Type B pancreatic cell (in vitro differentiated cells): ENCODE data around the gene SMCO4. TPM values are rescaled to one million over a fixed set of nuclear protein-coding genes. Genes with fewer than 3 reads are reported as not detected.

Source experiments
- DNase-seq: peaks from one replicate; pipeline ENCODE4 v3.0.0; 2021; ENCODE audit warnings: mixed read lengths; ENCODE audit not compliant: unreplicated experiment; ENCODE audit errors: extremely low spot score
- H3K27ac Mint-ChIP-seq: 2 replicates; pipeline ENCODE4 v1.8.0; 2021; ENCODE audit warnings: mild to moderate bottlenecking, mixed read lengths
- H3K27me3 Mint-ChIP-seq: 2 replicates; pipeline ENCODE4 v1.8.0; 2021; ENCODE audit warnings: mixed read lengths
- H3K36me3 Mint-ChIP-seq: 2 replicates; pipeline ENCODE4 v1.8.0; 2021; ENCODE audit warnings: mixed read lengths
- H3K4me1 Mint-ChIP-seq: one replicate; pipeline ENCODE4 v1.8.0; 2021; ENCODE audit warnings: mixed read lengths; ENCODE audit not compliant: unreplicated experiment
- H3K4me3 Mint-ChIP-seq: 2 replicates; pipeline ENCODE4 v1.8.0; 2021; ENCODE audit warnings: mild to moderate bottlenecking, mixed read lengths
- H3K9me3 Mint-ChIP-seq: 2 replicates; pipeline ENCODE4 v1.8.0; 2021; ENCODE audit warnings: mixed read lengths
- total RNA-seq: library from RNA; stranded (reverse); gene quantifications from 2 replicates; pipeline ENCODE4 v1.2.1, GENCODE V29; 2021; ENCODE audit warnings: low replicate concordance
- TF ChIP-seq, protein P1 (sequence below): fragments of 200-600 bp; sonication (generic); conservative IDR thresholded peaks from 2 replicates; pipeline ENCODE4 v1.5.0; 2021; ENCODE audit warnings: antibody characterized with exemption, mild to moderate bottlenecking

SMCO4 gene
- total RNA-seq, 1 donor from 2014 or later = 18.2 TPM

DNA sequence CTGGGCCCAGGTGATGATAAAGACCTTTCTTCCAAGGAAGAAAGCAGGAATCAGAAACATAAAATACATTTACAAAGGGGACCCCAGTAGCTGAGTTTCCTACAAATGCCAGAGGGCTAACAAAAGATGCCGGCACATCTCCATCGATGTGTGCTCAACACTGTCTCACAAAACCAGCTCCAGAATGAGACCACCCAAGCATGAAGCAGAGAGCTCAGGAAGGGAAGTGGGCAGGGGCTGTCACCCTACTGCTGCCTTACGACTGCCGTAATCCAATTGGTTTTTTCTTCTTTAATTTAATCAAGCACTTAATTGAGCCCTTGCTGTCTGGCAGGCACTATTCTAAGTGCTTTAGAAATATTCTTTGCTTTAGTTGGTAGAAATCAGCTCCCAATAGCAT, 26.1 kb downstream of the SMCO4 start:
- H3K9me3 Mint-ChIP-seq = no peaks in the 10 kb centered on the region
- H3K27me3 Mint-ChIP-seq = peaks cover 3% of the 10 kb centered on the region
- TF ChIP-seq, protein P1, sequence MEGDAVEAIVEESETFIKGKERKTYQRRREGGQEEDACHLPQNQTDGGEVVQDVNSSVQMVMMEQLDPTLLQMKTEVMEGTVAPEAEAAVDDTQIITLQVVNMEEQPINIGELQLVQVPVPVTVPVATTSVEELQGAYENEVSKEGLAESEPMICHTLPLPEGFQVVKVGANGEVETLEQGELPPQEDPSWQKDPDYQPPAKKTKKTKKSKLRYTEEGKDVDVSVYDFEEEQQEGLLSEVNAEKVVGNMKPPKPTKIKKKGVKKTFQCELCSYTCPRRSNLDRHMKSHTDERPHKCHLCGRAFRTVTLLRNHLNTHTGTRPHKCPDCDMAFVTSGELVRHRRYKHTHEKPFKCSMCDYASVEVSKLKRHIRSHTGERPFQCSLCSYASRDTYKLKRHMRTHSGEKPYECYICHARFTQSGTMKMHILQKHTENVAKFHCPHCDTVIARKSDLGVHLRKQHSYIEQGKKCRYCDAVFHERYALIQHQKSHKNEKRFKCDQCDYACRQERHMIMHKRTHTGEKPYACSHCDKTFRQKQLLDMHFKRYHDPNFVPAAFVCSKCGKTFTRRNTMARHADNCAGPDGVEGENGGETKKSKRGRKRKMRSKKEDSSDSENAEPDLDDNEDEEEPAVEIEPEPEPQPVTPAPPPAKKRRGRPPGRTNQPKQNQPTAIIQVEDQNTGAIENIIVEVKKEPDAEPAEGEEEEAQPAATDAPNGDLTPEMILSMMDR = no peak
- H3K36me3 Mint-ChIP-seq = no peaks in the 10 kb centered on the region
- no peak for DNase-seq
- H3K4me3 Mint-ChIP-seq = no peak overlapping the region
- peaks cover 13% of the 10 kb centered on the region for H3K4me1 Mint-ChIP-seq
- no peak overlapping the region for H3K27ac Mint-ChIP-seq

DNA sequence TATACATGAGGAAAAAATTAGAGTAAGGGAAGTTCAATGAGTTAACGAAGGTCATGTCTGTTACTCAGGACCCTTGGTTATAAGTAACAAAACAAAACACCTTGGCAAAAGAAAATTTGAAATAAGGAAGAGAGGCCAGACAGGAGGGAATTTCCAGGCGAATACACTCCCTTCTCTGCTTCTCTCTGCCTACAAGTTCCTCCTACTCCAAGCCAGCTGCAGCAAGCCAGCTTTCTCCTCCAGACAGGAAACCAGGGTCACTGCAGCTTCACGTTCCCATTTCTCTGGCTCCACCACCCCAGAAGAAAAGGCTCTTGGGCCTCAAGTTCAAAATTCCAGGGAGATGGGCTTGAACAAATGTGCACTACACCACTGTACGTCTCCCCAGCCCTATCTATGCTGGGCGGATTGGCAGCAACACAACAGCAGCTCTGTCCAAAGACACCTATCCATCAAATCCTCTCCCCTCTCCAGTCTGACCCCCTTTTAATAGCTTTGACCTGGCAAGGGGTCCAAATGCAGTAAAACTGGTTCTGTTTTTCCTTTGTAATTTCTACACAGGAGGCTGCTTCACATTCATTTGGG, 27.7 kb downstream of the SMCO4 start:
- TF ChIP-seq, protein P1 = no peak
- no peak for DNase-seq
- Mint-ChIP-seq H3K36me3 (no peaks in the 10 kb centered on the region), H3K4me3 (no peak overlapping the region), H3K9me3 (no peaks in the 10 kb centered on the region), H3K4me1 (peaks cover 13% of the 10 kb centered on the region), H3K27ac (no peak overlapping the region), H3K27me3 (peaks cover 3% of the 10 kb centered on the region)

DNA sequence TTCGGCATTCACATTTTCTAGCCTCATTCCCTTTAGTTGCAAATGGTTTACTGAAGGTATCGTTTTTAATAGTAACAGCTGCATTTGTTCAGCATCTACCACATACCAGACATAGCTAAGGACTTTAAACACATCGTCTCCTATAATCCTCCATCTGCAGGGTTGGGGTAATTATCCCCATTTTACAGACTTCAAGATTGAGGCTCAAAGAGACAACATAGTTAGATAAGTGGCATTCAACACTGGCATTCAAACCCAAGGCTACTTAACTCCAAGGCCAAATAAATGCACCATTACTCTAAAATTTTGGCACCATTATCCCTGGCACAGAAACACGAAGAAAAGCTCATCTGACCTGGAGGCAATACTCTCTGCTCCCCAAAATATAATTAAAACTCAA, 28.5 kb downstream of the SMCO4 start:
- no peak for DNase-seq
- peaks cover 13% of the 10 kb centered on the region for H3K4me1 Mint-ChIP-seq
- no peak overlapping the region for H3K27ac Mint-ChIP-seq
- H3K4me3 Mint-ChIP-seq = no peak overlapping the region
- H3K36me3 Mint-ChIP-seq = peaks cover under 1% of the 10 kb centered on the region
- TF ChIP-seq, protein P1 = no peak
- H3K9me3 Mint-ChIP-seq = peaks cover under 1% of the 10 kb centered on the region
- H3K27me3 Mint-ChIP-seq = peaks cover 3% of the 10 kb centered on the region

DNA sequence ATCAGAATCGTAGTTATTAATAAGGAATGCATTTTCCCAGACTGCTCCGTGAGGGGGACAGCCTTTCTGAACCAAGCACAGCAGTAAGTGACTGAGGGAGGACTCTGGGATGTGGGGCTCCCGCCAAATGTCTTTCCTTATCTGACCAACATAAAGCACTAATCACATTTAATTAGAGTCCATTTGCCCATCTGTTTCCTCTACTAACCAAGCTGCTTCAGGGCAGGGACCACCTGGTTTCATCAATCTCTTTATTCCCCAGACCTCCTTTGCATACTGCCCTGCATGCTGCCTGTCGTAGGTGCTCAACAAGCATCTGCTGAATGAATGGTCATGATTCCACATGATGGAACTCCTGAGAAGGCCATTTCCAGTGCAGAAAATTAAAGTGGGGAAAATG, 29.4 kb downstream of the SMCO4 start:
- Mint-ChIP-seq H3K36me3 (peaks cover 5% of the 10 kb centered on the region), H3K27ac (no peak overlapping the region), H3K4me1 (peaks cover 13% of the 10 kb centered on the region), H3K27me3 (peaks cover 3% of the 10 kb centered on the region), H3K4me3 (no peak overlapping the region), H3K9me3 (peaks cover 7% of the 10 kb centered on the region)
- TF ChIP-seq, protein P1 = no peak
- no peak for DNase-seq

DNA sequence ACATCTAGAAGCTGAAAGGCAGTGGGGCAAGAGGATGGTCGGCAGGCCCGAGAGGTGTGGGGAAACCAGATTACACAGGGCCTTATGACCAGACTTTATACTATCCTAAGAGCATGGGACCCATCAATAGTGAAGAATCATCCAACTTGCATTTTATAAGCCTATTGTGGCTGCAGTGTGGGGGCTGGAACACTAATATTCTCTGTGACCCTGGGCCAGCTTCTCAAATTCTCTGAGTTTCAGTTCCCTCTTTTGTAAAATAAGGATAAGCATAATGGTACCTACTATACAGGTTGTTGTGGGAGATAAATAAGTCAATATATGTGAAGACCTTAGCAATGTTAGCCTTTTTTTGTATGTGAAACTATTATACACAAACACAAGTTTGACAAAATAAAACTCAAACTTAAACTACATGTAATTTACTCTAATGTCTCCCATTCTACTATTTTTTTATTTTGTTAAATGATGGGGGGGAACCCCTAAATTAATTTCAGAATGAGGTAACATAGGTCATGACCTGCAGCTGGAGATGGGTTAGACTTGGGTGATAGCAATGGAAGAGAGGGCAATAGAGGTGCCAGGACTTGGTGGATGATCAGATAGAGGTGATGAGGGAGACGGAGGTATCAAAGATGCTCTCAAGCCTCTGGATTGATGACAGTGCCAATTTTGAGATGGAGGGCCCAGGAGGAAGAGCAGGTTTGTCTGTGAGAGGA, 30.1 kb downstream of the SMCO4 start:
- peaks cover 7% of the 10 kb centered on the region for H3K9me3 Mint-ChIP-seq
- H3K27ac Mint-ChIP-seq = no peak overlapping the region
- no peak overlapping the region for H3K4me3 Mint-ChIP-seq
- H3K4me1 Mint-ChIP-seq = peaks cover 13% of the 10 kb centered on the region
- H3K36me3 Mint-ChIP-seq = peaks cover 5% of the 10 kb centered on the region
- no peak for DNase-seq
- peaks cover 3% of the 10 kb centered on the region for H3K27me3 Mint-ChIP-seq
- TF ChIP-seq, protein P1 = no peak
